Activated naive CD8-positive, alpha-beta T cell treated with anti-CD3 and anti-CD28 coated beads, Interleukin-2, amount 50 U/mL, for 24 hours (primary cell): ENCODE results near the gene CAMK2B.

Experiments used
- ATAC-seq: fragments of 150-1000 bp; cut with Tn5 transposase; one replicate; pipeline ENCODE4 v1.10.0; 2021
- DNase-seq: peaks from one replicate; pipeline ENCODE4 v3.0.0; 2021
- H3K27ac Mint-ChIP-seq: one replicate; pipeline ENCODE4 v1.8.0; 2021; ENCODE audit warnings: mild to moderate bottlenecking, mixed read lengths
- H3K27me3 Mint-ChIP-seq: one replicate; pipeline ENCODE4 v1.8.0; 2021; ENCODE audit warnings: mixed read lengths
- H3K36me3 Mint-ChIP-seq: one replicate; pipeline ENCODE4 v1.8.0; 2021; ENCODE audit warnings: low read depth, mixed read lengths
- H3K4me1 Mint-ChIP-seq: one replicate; pipeline ENCODE4 v1.8.0; 2021; ENCODE audit warnings: mixed read lengths
- H3K4me3 Mint-ChIP-seq: one replicate; pipeline ENCODE4 v1.8.0; 2021; ENCODE audit warnings: mild to moderate bottlenecking, moderate library complexity, mixed read lengths
- H3K9me3 Mint-ChIP-seq: one replicate; pipeline ENCODE4 v1.8.0; 2021; ENCODE audit warnings: mixed read lengths

CAMK2B gene

GRCh38 chr7:44224080-44224973, 101.1 kb downstream of the CAMK2B start:
- Mint-ChIP-seq H3K36me3 (no peaks in the 10 kb centered on the region), H3K27ac (no peak overlapping the region), H3K4me3 (no peak overlapping the region), H3K4me1 (no peaks in the 10 kb centered on the region), H3K9me3 (no peaks in the 10 kb centered on the region), H3K27me3 (no peaks in the 10 kb centered on the region)
- ATAC-seq (no peak), DNase-seq (no peak)

- ATAC-seq (no peak), DNase-seq (no peak)
- H3K36me3 Mint-ChIP-seq = no peaks in the 10 kb centered on the region
- no peak overlapping the region for H3K4me3 Mint-ChIP-seq
- no peaks in the 10 kb centered on the region for H3K4me1 Mint-ChIP-seq
- no peaks in the 10 kb centered on the region for H3K27me3 Mint-ChIP-seq
- H3K27ac Mint-ChIP-seq = no peak overlapping the region
- H3K9me3 Mint-ChIP-seq = no peaks in the 10 kb centered on the region
These were observed 101.9 kb downstream of the CAMK2B start for GRCh38 chr7:44223362-44224079.

GRCh38 chr7:44222776-44223261, 102.6 kb downstream of the CAMK2B start:
- DNase-seq (no peak), ATAC-seq (no peak)
- Mint-ChIP-seq H3K36me3 (no peaks in the 10 kb centered on the region), H3K9me3 (no peaks in the 10 kb centered on the region), H3K27me3 (no peaks in the 10 kb centered on the region), H3K4me3 (no peak overlapping the region), H3K4me1 (no peaks in the 10 kb centered on the region), H3K27ac (no peak overlapping the region)

- H3K27me3 Mint-ChIP-seq = no peaks in the 10 kb centered on the region
- ATAC-seq = no peak
- no peak overlapping the region for H3K4me3 Mint-ChIP-seq
- H3K4me1 Mint-ChIP-seq = no peaks in the 10 kb centered on the region
- no peaks in the 10 kb centered on the region for H3K36me3 Mint-ChIP-seq
- H3K27ac Mint-ChIP-seq = no peak overlapping the region
- DNase-seq = no peak
- no peaks in the 10 kb centered on the region for H3K9me3 Mint-ChIP-seq
These were observed 103.3 kb downstream of the CAMK2B start for GRCh38 chr7:44222074-44222473.

GRCh38 chr7:44221231-44221791, 104.1 kb downstream of the CAMK2B start:
- Mint-ChIP-seq H3K4me3 (no peak overlapping the region), H3K27ac (no peak overlapping the region), H3K36me3 (no peaks in the 10 kb centered on the region), H3K9me3 (no peaks in the 10 kb centered on the region), H3K4me1 (no peaks in the 10 kb centered on the region), H3K27me3 (no peaks in the 10 kb centered on the region)
- DNase-seq (no peak), ATAC-seq (no peak)

GRCh38 chr7:44220358-44221112, 104.9 kb downstream of the CAMK2B start:
- H3K36me3 Mint-ChIP-seq = no peaks in the 10 kb centered on the region
- no peak overlapping the region for H3K27ac Mint-ChIP-seq
- no peak overlapping the region for H3K4me3 Mint-ChIP-seq
- H3K4me1 Mint-ChIP-seq = no peaks in the 10 kb centered on the region
- no peak for ATAC-seq
- H3K9me3 Mint-ChIP-seq = no peaks in the 10 kb centered on the region
- no peaks in the 10 kb centered on the region for H3K27me3 Mint-ChIP-seq
- no peak for DNase-seq

GRCh38 chr7:44220046-44220357, 105.4 kb downstream of the CAMK2B start:
- H3K27me3 Mint-ChIP-seq = no peaks in the 10 kb centered on the region
- H3K27ac Mint-ChIP-seq = no peak overlapping the region
- no peaks in the 10 kb centered on the region for H3K9me3 Mint-ChIP-seq
- no peaks in the 10 kb centered on the region for H3K36me3 Mint-ChIP-seq
- H3K4me3 Mint-ChIP-seq = no peak overlapping the region
- no peaks in the 10 kb centered on the region for H3K4me1 Mint-ChIP-seq
- DNase-seq (no peak), ATAC-seq (no peak)

- Mint-ChIP-seq H3K4me1 (no peaks in the 10 kb centered on the region), H3K27ac (no peak overlapping the region), H3K27me3 (no peaks in the 10 kb centered on the region), H3K36me3 (no peaks in the 10 kb centered on the region), H3K4me3 (no peak overlapping the region), H3K9me3 (no peaks in the 10 kb centered on the region)
- DNase-seq (no peak), ATAC-seq (no peak)
These were observed 105.9 kb downstream of the CAMK2B start for GRCh38 chr7:44219371-44220045.

GRCh38 chr7:44218418-44219201, 106.8 kb downstream of the CAMK2B start:
- H3K4me1 Mint-ChIP-seq = no peaks in the 10 kb centered on the region
- H3K36me3 Mint-ChIP-seq = peaks cover 2% of the 10 kb centered on the region
- DNase-seq = no peak
- H3K9me3 Mint-ChIP-seq = no peaks in the 10 kb centered on the region
- H3K4me3 Mint-ChIP-seq = no peak overlapping the region
- no peaks in the 10 kb centered on the region for H3K27me3 Mint-ChIP-seq
- H3K27ac Mint-ChIP-seq = no peak overlapping the region
- ATAC-seq = no peak

- DNase-seq (no peak), ATAC-seq (no peak)
- Mint-ChIP-seq H3K4me1 (no peaks in the 10 kb centered on the region), H3K27ac (no peak overlapping the region), H3K27me3 (no peaks in the 10 kb centered on the region), H3K4me3 (no peak overlapping the region), H3K36me3 (peaks cover 2% of the 10 kb centered on the region), H3K9me3 (no peaks in the 10 kb centered on the region)
These were observed 107.5 kb downstream of the CAMK2B start for GRCh38 chr7:44217852-44218402.

GRCh38 chr7:44217223-44217714, 108.1 kb downstream of the CAMK2B start:
- ATAC-seq = no peak

GRCh38 chr7:44216521-44217222, 108.7 kb downstream of the CAMK2B start:
- Mint-ChIP-seq H3K4me3 (no peak overlapping the region), H3K4me1 (no peaks in the 10 kb centered on the region), H3K36me3 (peaks cover 7% of the 10 kb centered on the region), H3K27ac (no peak overlapping the region), H3K27me3 (no peaks in the 10 kb centered on the region), H3K9me3 (no peaks in the 10 kb centered on the region)
- DNase-seq (no peak), ATAC-seq (no peak)

More at GRCh38 chr7:44217223-44217714, 108.1 kb downstream of the CAMK2B start:
- Mint-ChIP-seq H3K27me3 (no peaks in the 10 kb centered on the region), H3K9me3 (no peaks in the 10 kb centered on the region), H3K4me3 (no peak overlapping the region), H3K27ac (no peak overlapping the region), H3K36me3 (peaks cover 4% of the 10 kb centered on the region), H3K4me1 (no peaks in the 10 kb centered on the region)
- no peak for DNase-seq

GRCh38 chr7:44216019-44216418, 109.4 kb downstream of the CAMK2B start:
- Mint-ChIP-seq H3K4me3 (no peak overlapping the region), H3K27ac (no peak overlapping the region), H3K27me3 (no peaks in the 10 kb centered on the region), H3K9me3 (no peaks in the 10 kb centered on the region), H3K4me1 (no peaks in the 10 kb centered on the region), H3K36me3 (peaks cover 7% of the 10 kb centered on the region)
- DNase-seq = no peak
- ATAC-seq = no peak
